NCI-H1092 (cell line): ENCODE results near the gene IL17REL.

Experiments
- DNase-seq: peaks from one replicate; lab custom pipeline; 2025; lab: John Stamatoyannopoulos, UW

Gene IL17REL

DNA sequence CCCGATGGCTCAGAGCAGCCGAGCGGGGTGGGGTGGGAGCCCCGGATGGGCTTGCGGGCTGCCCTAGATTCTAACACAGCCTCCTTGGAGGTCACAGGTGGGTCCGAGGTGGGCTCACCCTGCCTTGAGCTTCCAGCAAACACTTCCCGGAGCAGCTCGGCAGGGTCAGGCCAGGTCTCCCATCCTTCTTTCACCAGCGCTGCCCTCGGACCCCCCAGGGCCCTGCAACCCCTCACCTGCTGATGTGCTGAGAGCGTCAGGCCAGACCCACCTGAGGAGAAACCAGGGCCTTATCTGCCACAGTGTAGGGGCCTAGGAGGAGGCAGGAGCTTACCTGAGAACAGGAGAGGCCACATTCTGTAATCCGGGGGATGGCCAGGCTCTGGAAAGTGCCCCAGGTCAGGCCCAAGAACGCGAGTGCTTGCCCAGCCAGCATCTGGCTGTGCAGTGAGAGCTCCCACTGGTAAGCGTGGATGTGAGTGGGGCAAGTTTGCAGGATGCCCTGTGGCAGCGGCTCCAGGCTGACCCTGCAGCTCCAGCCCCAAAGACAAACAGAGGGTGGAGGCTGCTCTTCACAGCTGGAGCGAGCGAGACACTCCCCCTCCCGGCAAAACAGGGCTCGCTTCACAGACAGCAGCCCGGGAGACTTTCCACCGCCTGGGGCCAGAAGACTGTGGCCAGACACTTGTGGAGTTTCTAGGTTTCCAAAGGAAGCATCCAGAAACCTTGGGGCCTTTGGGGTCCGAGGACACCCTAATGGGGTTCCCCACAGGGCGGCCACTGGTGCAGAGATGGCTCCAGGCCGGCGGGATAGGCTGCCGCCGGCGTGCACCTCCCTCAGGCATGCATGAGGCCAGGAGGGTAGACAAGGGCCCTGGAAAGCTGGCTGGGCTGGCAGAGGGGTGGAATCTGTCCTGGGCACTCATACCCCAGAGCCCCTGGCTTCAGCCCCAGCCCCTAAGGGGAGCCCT lies at the start of gene IL17REL:
TSS of gene IL17REL (minus strand) at position 555 of the 971 bp plus-strand sequence. CDS start at position 436, 119 bp downstream.
- DNase-seq = no peak

DNA sequence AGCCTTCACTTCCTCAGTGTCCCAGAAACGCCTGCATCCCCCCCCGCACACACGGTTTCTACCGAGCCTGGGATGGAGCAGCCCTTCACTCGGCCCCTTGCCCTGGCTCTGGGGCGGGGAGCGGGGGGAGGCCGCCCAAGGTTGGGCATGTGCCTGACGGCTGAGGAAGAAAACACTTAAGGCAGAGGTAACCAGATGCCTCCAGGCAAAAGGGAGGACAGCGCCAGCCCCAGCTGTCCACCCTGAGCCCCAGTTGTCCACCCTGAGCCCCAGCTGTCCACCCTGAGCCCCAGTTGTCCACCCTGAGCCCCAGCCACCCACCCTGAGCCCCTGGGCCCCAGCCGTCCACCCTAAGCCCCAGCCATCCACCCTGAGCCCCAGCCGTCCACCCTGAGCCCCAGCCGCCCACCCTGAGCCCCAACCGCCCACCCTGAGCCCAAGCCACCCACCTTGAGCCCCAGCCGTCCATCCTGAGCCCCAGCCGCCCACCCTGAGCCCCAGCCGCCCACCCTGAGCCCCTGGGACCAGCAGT lies 49.3 kb upstream of the IL17REL start:
- no peak for DNase-seq

DNA sequence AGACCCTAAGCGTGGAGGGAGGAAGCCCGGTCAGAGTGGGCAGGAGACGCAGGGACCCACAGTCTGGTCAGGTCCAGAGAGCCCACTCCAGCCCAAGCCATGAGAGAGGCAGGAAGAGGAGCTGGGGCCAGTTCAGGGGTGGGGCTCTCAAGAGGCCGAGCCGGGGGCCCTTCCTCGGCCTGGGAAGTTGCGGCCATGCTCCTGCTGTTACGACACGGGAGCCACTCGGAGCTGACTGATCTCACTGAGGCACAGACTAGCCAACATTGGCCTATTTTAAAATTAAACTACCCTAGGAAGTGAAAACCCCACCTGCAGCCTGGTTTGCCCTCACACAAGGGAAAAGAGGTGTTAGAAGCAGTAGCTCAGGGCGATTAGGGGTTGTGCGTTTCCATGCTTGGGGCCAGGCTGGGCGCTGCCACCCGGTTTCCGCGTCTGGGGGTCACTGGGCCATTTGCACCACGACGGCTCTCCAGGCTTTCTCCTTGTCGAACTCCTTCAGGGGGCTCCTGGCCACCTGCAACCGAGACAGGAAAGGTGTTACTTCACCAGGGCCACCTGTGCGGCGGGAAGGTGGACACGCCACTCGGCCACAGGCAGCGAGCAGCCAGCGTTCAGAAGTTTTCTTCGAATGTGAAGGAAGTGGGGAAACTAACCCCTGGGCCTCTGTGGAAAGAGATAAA lies 48.7 kb upstream of the IL17REL start:
- DNase-seq = no peak

- DNase-seq = no peak
Observed at GRCh38 chr22:50060441-50061140, 48.0 kb upstream of the IL17REL start.

- no peak for DNase-seq
Observed at GRCh38 chr22:50059881-50060262, 47.3 kb upstream of the IL17REL start.

GRCh38 chr22:50058906-50059880 lies 46.6 kb upstream of the IL17REL start:
- no peak for DNase-seq

GRCh38 chr22:50058061-50058905 lies 45.7 kb upstream of the IL17REL start, which contains the start of gene TTLL8:
TTLL8 (minus strand) TSS chr22:50058298.
- DNase-seq = no peak

- DNase-seq = no peak
Observed at GRCh38 chr22:50057278-50058060, 44.9 kb upstream of the IL17REL start.

- no peak for DNase-seq
Observed at GRCh38 chr22:50056214-50056972, 43.8 kb upstream of the IL17REL start.

DNA sequence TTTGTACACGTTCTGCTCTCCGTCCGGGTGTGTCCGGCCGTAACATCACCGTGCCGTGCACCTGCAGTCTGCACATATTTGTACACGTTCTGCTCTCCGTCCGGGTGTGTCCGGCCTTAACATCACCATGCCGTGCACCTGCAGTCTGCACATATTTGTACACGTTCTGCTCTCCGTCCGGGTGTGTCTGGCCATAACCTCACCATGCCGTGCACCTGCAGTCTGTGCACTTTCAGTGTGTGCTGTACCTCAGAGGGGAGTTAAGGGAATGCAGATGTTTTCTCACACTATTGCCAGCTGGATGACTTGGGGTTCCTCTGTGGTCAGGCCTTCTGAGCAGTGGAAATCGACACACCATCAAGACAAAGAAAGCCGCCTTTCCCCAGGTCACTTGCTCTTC lies 41.3 kb upstream of the IL17REL start:
- no peak for DNase-seq

GRCh38 chr22:50051930-50052329 lies 39.4 kb upstream of the IL17REL start:
- no peak for DNase-seq

DNA sequence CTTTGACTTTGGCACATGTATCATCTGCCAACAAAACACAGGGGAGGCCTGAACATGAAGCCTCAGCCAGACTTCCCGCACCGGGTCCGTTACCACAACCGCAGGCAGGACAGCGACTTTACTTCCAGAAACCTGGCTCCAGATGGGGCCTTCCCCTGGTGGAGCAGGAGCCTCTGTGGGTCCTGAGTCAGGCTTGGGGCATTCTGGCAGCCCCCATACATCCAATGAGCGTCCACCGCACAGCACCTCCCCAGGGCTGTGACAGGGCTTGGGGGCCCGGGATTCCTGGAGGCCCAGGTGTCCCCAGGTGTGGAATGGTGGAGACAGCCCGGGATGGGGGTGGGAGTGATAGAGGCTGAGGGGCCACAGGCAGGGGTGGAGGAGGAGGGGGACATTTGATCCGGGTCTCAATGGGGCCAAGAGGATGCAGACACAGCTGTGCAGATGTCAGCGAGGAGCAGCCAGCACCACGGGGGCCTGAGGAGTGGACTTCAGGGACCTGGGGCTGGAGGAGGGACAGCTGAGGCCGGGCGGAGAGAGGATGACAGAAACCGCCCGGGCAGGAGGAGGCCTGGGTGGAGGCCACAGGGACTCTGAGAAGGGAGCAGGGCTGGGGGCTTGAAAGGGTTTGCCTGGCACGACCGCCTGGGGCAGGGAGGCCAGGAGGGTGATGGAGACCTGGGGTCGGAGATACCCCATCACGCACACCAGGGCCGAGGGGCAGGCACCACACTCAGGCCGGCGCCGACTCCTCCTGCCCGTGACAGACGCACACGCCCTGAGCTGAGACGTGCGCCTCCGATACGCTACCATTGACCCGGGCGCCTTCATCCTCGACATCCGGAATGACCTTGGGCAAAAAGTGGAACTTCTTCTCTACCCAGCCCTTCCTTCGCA lies 37.0 kb upstream of the IL17REL start:
- DNase-seq = no peak

- DNase-seq = no peak
Observed at GRCh38 chr22:50048836-50049235, 36.3 kb upstream of the IL17REL start.

DNA sequence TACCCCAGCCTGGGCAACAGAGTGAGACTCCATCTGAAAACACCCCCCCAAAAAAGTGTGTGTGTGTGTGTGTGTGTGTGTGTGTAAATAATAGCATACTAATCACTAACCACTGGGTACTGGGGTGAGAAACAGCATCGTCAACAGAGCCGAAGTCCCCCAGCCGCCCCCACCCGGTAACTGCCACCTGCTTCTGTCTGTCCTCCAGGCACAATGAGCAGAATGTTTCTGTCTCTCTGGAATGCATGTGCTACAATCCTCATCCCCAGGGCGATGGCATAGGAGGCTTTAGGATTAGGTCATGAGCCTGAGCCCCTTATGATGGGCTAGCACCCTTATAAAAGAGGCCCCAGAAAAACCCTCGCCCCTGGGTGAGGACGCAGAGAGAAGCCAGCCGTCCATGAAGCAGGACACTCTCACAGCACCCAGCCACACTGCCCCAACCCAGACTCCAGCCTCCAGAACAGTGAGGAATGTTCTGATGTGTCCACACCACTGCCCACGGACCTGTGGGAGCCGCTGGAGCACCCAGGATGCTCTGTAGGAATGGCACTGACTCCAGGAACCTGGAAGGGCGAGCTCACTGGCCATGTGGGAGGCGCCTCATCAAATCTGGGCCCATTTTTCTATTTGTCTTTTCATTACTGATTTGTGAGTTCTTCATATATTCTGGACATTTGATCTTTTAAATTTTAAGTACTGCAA lies 35.6 kb upstream of the IL17REL start:
- no peak for DNase-seq

- no peak for DNase-seq
Observed at GRCh38 chr22:50047346-50047745, 34.8 kb upstream of the IL17REL start.

- DNase-seq = no peak
Observed at GRCh38 chr22:50046481-50047245, 34.1 kb upstream of the IL17REL start.
